Gastrocnemius medialis (tissue), 4 donors: Measurements from ENCODE around the gene ORC6. TPM values are rescaled to one million over a fixed set of nuclear protein-coding genes. Genes with fewer than 3 reads are reported as not detected.
A peak's percentile ranks its signal among the peaks of the same experiment; 100 is the strongest.
"Not testable (repeated sequence)": the region's sequence is repeated elsewhere in the genome, so short reads cannot be mapped to it uniquely, and the experiment has no call there.

ENCODE experiments used
- ATAC-seq, 2 donors: fragments of 150-250 bp; one replicate each; pipeline ENCODE4 v1.9.1; 2016
- DNase-seq, 2 donors: peaks; one replicate each; pipeline ENCODE4 v3.0.0-alpha.2; 2019
- H3K27ac ChIP-seq, 4 donors: fragments of 200-600 bp; sonication (generic); 1 replicate in 1 of 4; 2 replicates in 3 of 4; pipeline ENCODE4 v1.5.1; 2016 to 2018; ENCODE audit warnings: mild to moderate bottlenecking in 2 of 4, moderate library complexity in 1 of 4
- H3K27me3 ChIP-seq, 3 donors: fragments of 200-600 bp; sonication (generic) in 2 of 3; 1 replicate in 1 of 3; 2 replicates in 2 of 3; pipeline versions ENCODE4 v1.5.1 to v1.6.0; 2016 to 2019; ENCODE audit warnings: mild to moderate bottlenecking in 1 of 3, moderate library complexity in 1 of 3
- H3K36me3 ChIP-seq, 2 donors: fragments of 200-600 bp; sonication (generic) in 1 of 2; one replicate each; pipeline ENCODE4 v1.5.1; 2017 to 2018
- H3K4me1 ChIP-seq, 2 donors: fragments of 200-600 bp; sonication (generic) in 1 of 2; one replicate each; pipeline ENCODE4 v1.5.1; 2016 to 2017; ENCODE audit warnings: mild to moderate bottlenecking in 2 of 2
- H3K4me3 ChIP-seq, 4 donors: fragments of 200-600 bp; sonication (generic) in 3 of 4; 1 replicate in 1 of 4; 2 replicates in 3 of 4; pipeline ENCODE4 v1.5.1; 2016 to 2019; ENCODE audit warnings: mild to moderate bottlenecking in 2 of 4
- H3K9me3 ChIP-seq, 3 donors: fragments of 200-600 bp; sonication (generic) in 2 of 3; 1 replicate in 1 of 3; 2 replicates in 2 of 3; pipeline ENCODE4 v1.5.1; 2016 to 2019
- POLR2A ChIP-seq, 2 donors: fragments of 450-650 bp; IDR thresholded peaks; one replicate each; pipeline ENCODE4 v1.6.1; 2017; ENCODE audit warnings: antibody characterized with exemption in 2 of 2, mild to moderate bottlenecking in 2 of 2, moderate library complexity in 2 of 2
- in situ Hi-C, 4 donors: fragments of 200-750 bp; cut with MboI; loops; one replicate each; pipeline versions ENCODE4 v1.15.0 to v1.8.0; 2017; ENCODE audit warnings: low sequenced_read_pairs in 4 of 4
- intact Hi-C: fragments of 100-400 bp; cut with DNase I; formaldehyde crosslinking; loops from one replicate; pipeline ENCODE4 v1.15.1; 2023; ENCODE audit warnings: low total_unique reads
- total RNA-seq, 4 donors: library from RNA; depleted of rRNA; stranded (reverse); fragments of >200 nt; gene quantifications; one replicate each; pipeline versions ENCODE4 v1.1.0 to v1.2.3, GENCODE V29; 2016
- TF ChIP-seq, protein P1 (sequence below), 5 experiments: fragments of 450-650 bp in 3 of 5; fragments of 200-600 bp in 2 of 5; sonication (generic) in 2 of 5; IDR thresholded peaks in 4 of 5; conservative IDR thresholded peaks in 1 of 5; 1 replicate in 4 of 5; 2 replicates in 1 of 5; pipeline ENCODE4 v1.5.1; 2016 to 2019; ENCODE audit warnings: antibody characterized with exemption in 5 of 5, mild to moderate bottlenecking in 3 of 5, moderate library complexity in 3 of 5

The ORC6 gene
- total RNA-seq, 4 donors from 2014 or later: 0.40 to 5.7 (median 1.2) TPM

GRCh38 chr16:46651305-46651704 lies 38.2 kb upstream of the ORC6 start:
- peaks cover 4 to 6% of the 10 kb centered on the region in 2 donors for H3K4me1 ChIP-seq
- no peaks in the 10 kb centered on the region for H3K36me3 ChIP-seq
- peak overlapping the region in 2 of 4 donors; percentile 87 to 94 for H3K27ac ChIP-seq
- no peaks in the 10 kb centered on the region for H3K27me3 ChIP-seq
- in situ Hi-C loops: loop anchor here in 1 of 4 donors (25.0 kb wide), 1 partner anchor 261 kb away; no protein-coding TSS in a partner anchor
- no peak for DNase-seq
- TF ChIP-seq, protein P1, sequence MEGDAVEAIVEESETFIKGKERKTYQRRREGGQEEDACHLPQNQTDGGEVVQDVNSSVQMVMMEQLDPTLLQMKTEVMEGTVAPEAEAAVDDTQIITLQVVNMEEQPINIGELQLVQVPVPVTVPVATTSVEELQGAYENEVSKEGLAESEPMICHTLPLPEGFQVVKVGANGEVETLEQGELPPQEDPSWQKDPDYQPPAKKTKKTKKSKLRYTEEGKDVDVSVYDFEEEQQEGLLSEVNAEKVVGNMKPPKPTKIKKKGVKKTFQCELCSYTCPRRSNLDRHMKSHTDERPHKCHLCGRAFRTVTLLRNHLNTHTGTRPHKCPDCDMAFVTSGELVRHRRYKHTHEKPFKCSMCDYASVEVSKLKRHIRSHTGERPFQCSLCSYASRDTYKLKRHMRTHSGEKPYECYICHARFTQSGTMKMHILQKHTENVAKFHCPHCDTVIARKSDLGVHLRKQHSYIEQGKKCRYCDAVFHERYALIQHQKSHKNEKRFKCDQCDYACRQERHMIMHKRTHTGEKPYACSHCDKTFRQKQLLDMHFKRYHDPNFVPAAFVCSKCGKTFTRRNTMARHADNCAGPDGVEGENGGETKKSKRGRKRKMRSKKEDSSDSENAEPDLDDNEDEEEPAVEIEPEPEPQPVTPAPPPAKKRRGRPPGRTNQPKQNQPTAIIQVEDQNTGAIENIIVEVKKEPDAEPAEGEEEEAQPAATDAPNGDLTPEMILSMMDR (IDR thresholded peaks at IDR 0.05 in 4 of 5, conservative IDR thresholded peaks at IDR 0.05 in 1 of 5): no peak
- TF ChIP-seq POLR2A (IDR thresholded peaks at IDR 0.05): no peak
- H3K9me3 ChIP-seq: no peaks in the 10 kb centered on the region
- no peak for ATAC-seq
- intact Hi-C loops: loop anchor here (2.0 kb wide), 1 partner anchor 37 kb away; the partner anchor contains the start of genes ORC6 and VPS35
- no peak overlapping the region for H3K4me3 ChIP-seq

DNA sequence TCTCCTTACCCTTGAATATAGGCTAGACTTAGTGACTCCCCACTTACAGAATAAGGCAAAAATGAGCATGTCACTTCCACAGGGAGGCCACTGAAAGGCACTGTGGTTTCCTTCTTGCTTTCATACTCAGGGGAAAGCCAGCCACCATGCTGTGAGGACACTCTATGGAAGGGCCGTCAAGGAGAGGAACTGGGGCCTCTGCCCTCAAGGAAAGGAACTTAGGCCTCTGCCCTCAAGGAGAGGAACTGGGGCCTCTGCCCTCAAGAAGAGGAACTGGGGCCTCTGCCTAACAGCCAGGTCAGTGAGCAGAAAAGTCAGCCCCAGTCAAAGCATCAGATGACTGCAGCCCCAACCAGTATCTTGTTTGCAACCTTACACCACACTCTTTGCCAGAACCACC lies 30.5 kb upstream of the ORC6 start:
- TF ChIP-seq POLR2A (IDR thresholded peaks at IDR 0.05): no peak
- TF ChIP-seq, protein P1 (IDR thresholded peaks at IDR 0.05 in 4 of 5, conservative IDR thresholded peaks at IDR 0.05 in 1 of 5): no peak
- Histone ChIP-seq H3K9me3 (no peaks in the 10 kb centered on the region), H3K27me3 (no peaks in the 10 kb centered on the region), H3K4me1 (peaks cover 0 to 6% of the 10 kb centered on the region in 2 donors), H3K27ac (peak overlapping the region in 2 of 4 donors; percentile 54 to 70), H3K36me3 (peaks cover 0 to 39% of the 10 kb centered on the region in 2 donors), H3K4me3 (no peak overlapping the region)
- peak; percentile 15 to 35 for DNase-seq
- in situ Hi-C loops (loop anchor here in 1 of 4 donors (25.0 kb wide), 1 partner anchor 253 kb away; no protein-coding TSS in a partner anchor), intact Hi-C loops (no loop called here)
- peak; percentile 67 to 69 for ATAC-seq

DNA sequence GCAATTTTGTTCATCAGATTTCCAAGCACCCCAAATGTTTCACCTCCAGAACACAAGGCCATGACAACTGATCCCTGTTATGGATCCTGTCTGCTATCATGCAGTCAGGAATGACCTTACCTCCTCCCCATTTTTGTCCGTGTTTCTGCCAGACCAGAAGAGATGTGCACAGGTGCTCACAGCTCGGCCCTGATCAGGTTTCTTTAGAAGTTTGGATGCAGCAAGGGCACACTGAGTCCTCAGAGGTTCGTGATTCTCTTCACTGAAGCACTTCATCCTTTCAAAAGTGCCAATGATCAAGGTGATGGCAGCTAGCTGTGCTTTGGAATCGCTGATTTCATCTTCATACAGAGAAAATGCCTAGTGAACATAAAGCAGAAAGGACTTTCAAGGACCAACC lies 27.3 kb upstream of the ORC6 start:
- H3K36me3 ChIP-seq: peaks cover 0 to 55% of the 10 kb centered on the region in 2 donors
- H3K4me3 ChIP-seq: no peak overlapping the region
- H3K4me1 ChIP-seq: peaks cover 0 to 6% of the 10 kb centered on the region in 2 donors
- peak overlapping the region; percentile 1 to 74 (median 55) for H3K27ac ChIP-seq
- H3K27me3 ChIP-seq: no peaks in the 10 kb centered on the region
- in situ Hi-C loops (loop anchor here in 1 of 4 donors (25.0 kb wide), 1 partner anchor 250 kb away; no protein-coding TSS in a partner anchor), intact Hi-C loops (no loop called here)
- no peaks in the 10 kb centered on the region for H3K9me3 ChIP-seq
- DNase-seq (peak in 1 of 2 donors; percentile 53), ATAC-seq (peak; percentile 77 to 81)
- TF ChIP-seq, protein P1 (IDR thresholded peaks at IDR 0.05 in 4 of 5, conservative IDR thresholded peaks at IDR 0.05 in 1 of 5): no peak
- no peak for TF ChIP-seq POLR2A (IDR thresholded peaks at IDR 0.05)

DNA sequence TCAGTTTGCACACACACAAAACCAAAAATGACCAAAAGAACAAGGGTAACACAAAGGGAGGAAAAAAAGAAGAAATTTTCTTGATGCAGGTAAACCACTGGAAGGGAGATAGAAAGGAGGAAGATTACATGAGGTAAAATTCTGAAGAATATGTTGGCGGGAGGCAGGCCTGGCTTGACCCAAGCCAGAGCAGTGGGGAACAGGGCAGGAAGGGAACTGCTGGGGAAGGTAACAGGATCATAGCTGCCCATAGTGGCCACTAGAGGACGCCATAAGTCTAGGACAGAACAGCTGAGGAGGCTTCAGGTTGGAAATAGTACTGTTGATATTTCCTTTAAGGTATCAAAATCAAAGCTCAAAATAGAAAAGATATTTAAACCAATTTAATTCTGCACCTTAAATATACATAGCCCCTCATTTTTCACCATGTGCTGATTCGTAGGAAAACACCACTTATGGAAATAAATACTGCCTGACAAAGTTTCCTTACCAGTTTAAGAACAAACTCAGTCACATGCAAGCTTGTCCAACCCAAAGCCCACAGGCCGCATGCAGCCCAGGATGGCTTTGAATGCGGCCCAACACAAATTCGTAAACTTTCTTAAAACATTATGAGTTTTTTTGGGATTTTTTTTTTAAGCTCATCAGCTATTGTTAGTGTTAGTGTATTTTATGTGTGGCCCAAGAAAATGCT lies 16.0 kb upstream of the ORC6 start:
- DNase-seq: peak in 1 of 2 donors; percentile 50
- TF ChIP-seq, protein P1 (IDR thresholded peaks at IDR 0.05 in 4 of 5, conservative IDR thresholded peaks at IDR 0.05 in 1 of 5): peak; percentile 75 to 92 (median 85)
- TF ChIP-seq POLR2A (IDR thresholded peaks at IDR 0.05): no peak
- in situ Hi-C loops (loop anchor here in 3 of 4 donors (5.0 to 25.0 kb wide), 4 partner anchors 121 to 239 kb away; no protein-coding TSS in a partner anchor), intact Hi-C loops (loop anchor here (1.0 to 10.0 kb wide), 2 partner anchors 128 to 231 kb away; no protein-coding TSS in a partner anchor)
- ATAC-seq: peak; percentile 70 to 96
- Histone ChIP-seq H3K4me3 (no peak overlapping the region), H3K27me3 (no peaks in the 10 kb centered on the region), H3K36me3 (peaks cover 3 to 59% of the 10 kb centered on the region in 2 donors), H3K4me1 (no peaks in the 10 kb centered on the region), H3K27ac (no peak overlapping the region), H3K9me3 (no peaks in the 10 kb centered on the region)

- in situ Hi-C loops: loop anchor here in 2 of 4 donors (10.0 kb wide), 2 partner anchors 117 to 227 kb away; no protein-coding TSS in a partner anchor
- intact Hi-C loops: loop anchor here (10.0 kb wide), 1 partner anchor 227 kb away; no protein-coding TSS in a partner anchor
- not testable (repeated sequence) for DNase-seq, H3K27ac ChIP-seq, H3K9me3 ChIP-seq, H3K4me3 ChIP-seq, ATAC-seq, H3K4me1 ChIP-seq, H3K27me3 ChIP-seq
- peaks cover 3 to 48% of the 10 kb centered on the region in 2 donors for H3K36me3 ChIP-seq
Observed at GRCh38 chr16:46677943-46678342, 11.5 kb upstream of the ORC6 start.

DNA sequence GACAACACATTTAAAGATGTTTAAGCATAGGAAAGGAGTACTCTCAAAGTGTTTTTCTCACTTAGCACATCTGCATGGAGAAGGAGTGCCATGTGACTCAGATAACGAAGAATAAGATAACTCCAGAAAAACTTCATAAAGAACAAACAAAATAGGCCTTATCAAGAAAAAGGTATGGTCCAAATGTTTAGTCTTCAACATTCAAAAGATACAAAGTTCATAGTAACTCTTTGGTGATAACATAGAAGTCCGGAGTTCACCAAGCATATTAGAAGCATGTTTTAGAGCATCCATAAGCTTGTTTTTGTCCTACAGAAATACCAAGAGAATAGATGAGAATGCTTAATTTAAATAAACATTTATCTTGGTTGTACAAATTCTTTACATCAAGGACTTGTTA lies 7.6 kb upstream of the ORC6 start:
- DNase-seq, ATAC-seq, in situ Hi-C loops, H3K27ac ChIP-seq, H3K9me3 ChIP-seq, H3K4me3 ChIP-seq, H3K27me3 ChIP-seq, H3K4me1 ChIP-seq, intact Hi-C loops: not testable (repeated sequence)
- peaks cover 3 to 33% of the 10 kb centered on the region in 2 donors for H3K36me3 ChIP-seq
